Lung (tissue), 12 donors: ENCODE measurements around the gene CAMKMT. TPM values are rescaled to one million over a fixed set of nuclear protein-coding genes. Genes with fewer than 3 reads are reported as not detected.

Source experiments
- ATAC-seq: fragments of 200-7000 bp; cut with Tn5 transposase; one replicate; pipeline ENCODE4 v1.9.1; 2020; ENCODE audit warnings: moderate number of reproducible peaks; ENCODE audit not compliant: insufficient read depth, low FRiP score
- DNase-seq, 3 donors: peaks; one replicate each; pipeline ENCODE4 v3.0.0-alpha.2; 2013 to 2017
- H3K27ac ChIP-seq, 2 donors: one replicate each; pipeline ENCODE4 v1.5.1; 2013; ENCODE audit warnings: mild to moderate bottlenecking in 2 of 2, moderate library complexity in 2 of 2, control low read depth in 1 of 2, inconsistent platforms in 1 of 2, low read depth in 1 of 2, low read length in 1 of 2
- H3K27me3 ChIP-seq, 3 donors: one replicate each; pipeline ENCODE4 v1.5.1; 2013; ENCODE audit warnings: low read length in 2 of 3; ENCODE audit not compliant: control insufficient read depth in 3 of 3, insufficient read depth in 3 of 3
- H3K36me3 ChIP-seq, 4 donors: one replicate each; pipeline ENCODE4 v1.5.1; 2013; ENCODE audit warnings: low read length in 4 of 4, mild to moderate bottlenecking in 1 of 4, moderate library complexity in 1 of 4; ENCODE audit not compliant: control insufficient read depth in 4 of 4, insufficient read depth in 4 of 4
- H3K4me1 ChIP-seq, 5 donors: one replicate each; pipeline ENCODE4 v1.5.1; 2013; ENCODE audit warnings: low read length in 5 of 5, mild to moderate bottlenecking in 2 of 5, moderate library complexity in 1 of 5; ENCODE audit not compliant: control insufficient read depth in 5 of 5, insufficient read depth in 5 of 5
- H3K4me3 ChIP-seq: one replicate; pipeline ENCODE4 v1.5.1; 2013; ENCODE audit warnings: mild to moderate bottlenecking, control low read depth, moderate library complexity
- H3K9ac ChIP-seq, 2 donors: one replicate each; pipeline ENCODE4 v1.5.1; 2013; ENCODE audit warnings: low read length in 2 of 2, control low read depth in 1 of 2; ENCODE audit not compliant: insufficient read depth in 1 of 2
- H3K9me3 ChIP-seq, 4 donors: one replicate each; pipeline ENCODE4 v1.5.1; 2013; ENCODE audit warnings: low read length in 3 of 4, mild to moderate bottlenecking in 1 of 4, moderate library complexity in 1 of 4; ENCODE audit not compliant: control insufficient read depth in 4 of 4, insufficient read depth in 3 of 4
- CTCF ChIP-seq: IDR thresholded peaks from 2 replicates; pipeline ENCODE4 v1.5.1; 2012; ENCODE audit warnings: mild to moderate bottlenecking; ENCODE audit errors: control extremely low read depth, extremely low read depth
- WGBS, 2 donors: extraction: QIAGEN DNeasy Blood & Tissue Kit; methylation state at CpG; one replicate each; pipeline ENCODE4 v1.1.7; 2013; 5-methylcytosine and 5-hydroxymethylcytosine counted together
- polyA plus RNA-seq, 2 donors: library from polyadenylated mRNA; stranded (reverse); fragments of 200-250 nt; gene quantifications; one replicate each; pipeline ENCODE4 v1.2.1, GENCODE V29; 2013
- total RNA-seq, 2 donors: library from RNA; depleted of rRNA in 1 of 2; stranded (reverse); fragments of >200 nt in 1 of 2; gene quantifications; one replicate each; pipeline ENCODE4 v1.2.1, GENCODE V29; 2014 to 2021
- donor health status: control.
- donor health status: control.
- donor health status: Bipolar disorder and iron deficiency.
- donor health status: healthy.
- donor health status: DM: yes; HTN: yes; CAD: no.

The CAMKMT gene
- total and polyA plus RNA-seq, 4 donors, result 3.6 to 19.7 (median 8.4) TPM

GRCh38 chr2:44550561-44550960, 188.8 kb downstream of the CAMKMT start:
- H3K4me3 ChIP-seq, result no peak overlapping the region
- no peaks in the 10 kb centered on the region for H3K9me3 ChIP-seq
- WGBS, 2 donors, result 95 to 96% methylated on average over 2 of the region's 2 CpGs
- ATAC-seq (no peak), DNase-seq (no peak)
- no peak for TF ChIP-seq CTCF
- H3K27ac ChIP-seq, result no peak overlapping the region
- no peak overlapping the region for H3K9ac ChIP-seq
- H3K4me1 ChIP-seq, result peaks cover 0 to 10% (median 0%) of the 10 kb centered on the region in 5 donors
- H3K27me3 ChIP-seq, result no peaks in the 10 kb centered on the region
- H3K36me3 ChIP-seq, result no peaks in the 10 kb centered on the region

GRCh38 chr2:44551497-44551896, 189.8 kb downstream of the CAMKMT start:
- Histone ChIP-seq H3K9ac (no peak overlapping the region), H3K4me3 (no peak overlapping the region), H3K9me3 (no peaks in the 10 kb centered on the region), H3K4me1 (peaks cover 0 to 8% (median 0%) of the 10 kb centered on the region in 5 donors), H3K27ac (no peak overlapping the region), H3K36me3 (no peaks in the 10 kb centered on the region), H3K27me3 (no peaks in the 10 kb centered on the region)
- 89 to 94% methylated on average over 1 of the region's 1 CpG for WGBS, 2 donors
- no peak for DNase-seq
- ATAC-seq, result no peak
- TF ChIP-seq CTCF, result no peak

- H3K9me3 ChIP-seq, result no peaks in the 10 kb centered on the region
- H3K4me1 ChIP-seq, result no peaks in the 10 kb centered on the region
- ATAC-seq (no peak), DNase-seq (no peak)
- WGBS, 2 donors, result 74 to 81% methylated on average over 4 of the region's 4 CpGs
- no peak overlapping the region for H3K4me3 ChIP-seq
- no peak for TF ChIP-seq CTCF
- H3K36me3 ChIP-seq, result no peaks in the 10 kb centered on the region
- no peak overlapping the region for H3K9ac ChIP-seq
- no peaks in the 10 kb centered on the region for H3K27me3 ChIP-seq
- H3K27ac ChIP-seq, result no peak overlapping the region
Observed at GRCh38 chr2:44553456-44553855, 191.7 kb downstream of the CAMKMT start.

GRCh38 chr2:44555700-44556099, 194.0 kb downstream of the CAMKMT start:
- Histone ChIP-seq H3K36me3 (no peaks in the 10 kb centered on the region), H3K27me3 (no peaks in the 10 kb centered on the region), H3K4me3 (no peak overlapping the region), H3K4me1 (no peaks in the 10 kb centered on the region), H3K9me3 (no peaks in the 10 kb centered on the region), H3K9ac (no peak overlapping the region), H3K27ac (no peak overlapping the region)
- DNase-seq (no peak), ATAC-seq (no peak)
- no peak for TF ChIP-seq CTCF
